Measurements from ENCODE around the gene APOBEC4.
A peak's percentile ranks its signal among the peaks of the same experiment; 100 is the strongest.
"Not testable (repeated sequence)": the region's sequence is repeated elsewhere in the genome, so short reads cannot be mapped to it uniquely, and the experiment has no call there.

Gene APOBEC4

DNA sequence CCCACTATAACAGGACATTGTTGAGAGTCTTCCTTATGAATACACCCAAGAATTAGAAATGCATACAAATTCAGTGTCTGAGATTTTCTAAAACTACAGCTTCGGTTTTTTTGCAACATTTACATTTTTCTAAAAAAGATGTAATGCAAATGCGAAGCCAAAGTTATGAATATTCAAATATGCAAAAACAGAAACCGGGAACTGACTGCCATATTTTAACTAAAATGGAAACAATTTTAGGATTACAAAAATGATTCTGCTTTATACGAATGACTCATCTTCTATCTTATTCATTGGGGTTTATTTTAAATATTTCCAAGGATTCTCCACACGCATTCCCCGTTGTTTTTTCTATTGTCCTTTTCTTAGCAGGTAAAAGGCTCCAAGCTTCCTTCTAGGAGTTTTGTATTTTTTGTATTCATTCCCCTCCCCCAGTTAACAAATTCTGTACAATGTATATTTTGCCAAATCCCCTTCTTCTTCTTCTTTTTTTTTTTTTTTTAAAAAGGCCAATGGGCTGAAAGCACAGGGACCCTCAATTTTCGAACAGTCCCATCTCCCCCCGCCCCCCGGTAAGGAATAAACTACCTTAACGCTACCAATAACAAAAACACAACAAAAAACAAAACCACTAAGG lies 18.6 kb downstream of the APOBEC4 start:
- Mint-ChIP-seq H3K27me3 (ENCODE audit: low read depth) (peaks cover 19% of the 10 kb centered on the region), H3K4me1 (ENCODE audit: low read depth) (peaks cover 29% of the 10 kb centered on the region), H3K4me3 (peak overlapping the region; percentile 100), H3K27ac (peak overlapping the region; percentile 88), H3K36me3 (ENCODE audit: low read depth) (peaks cover 34% of the 10 kb centered on the region), H3K9me3 (no peaks in the 10 kb centered on the region)
- DNase-seq (ENCODE audit: low spot score): no peak

DNA sequence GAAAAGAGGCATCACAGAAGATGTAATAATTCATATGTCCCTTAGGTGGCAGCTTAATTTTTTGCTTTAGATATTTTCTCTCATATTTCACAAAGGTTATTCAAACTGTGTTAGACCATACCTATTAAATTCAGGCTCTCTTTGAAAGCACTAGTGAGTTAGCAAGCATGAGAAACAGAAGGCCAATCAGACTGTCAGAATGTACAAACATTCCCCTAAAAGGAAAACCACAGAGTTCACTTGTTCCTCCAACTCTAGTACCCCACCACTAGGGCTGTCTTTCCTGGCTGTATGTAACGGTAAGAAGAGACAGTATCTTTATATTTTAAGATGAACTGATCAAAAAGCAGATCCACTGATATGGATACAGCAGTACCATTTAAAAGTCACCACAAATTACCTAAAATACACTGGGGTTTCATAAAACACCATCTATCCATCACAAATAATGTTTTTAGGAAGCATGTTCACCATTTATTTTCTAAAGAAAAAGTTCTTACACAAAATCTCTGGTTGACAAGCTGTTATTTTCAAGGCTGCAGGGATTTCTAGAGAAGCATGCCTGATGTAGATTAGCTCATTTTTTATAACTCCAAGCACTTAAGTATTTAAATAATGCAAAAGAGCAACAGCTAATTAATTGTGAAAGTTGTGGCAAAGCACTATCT lies 19.3 kb downstream of the APOBEC4 start:
- H3K36me3 Mint-ChIP-seq (ENCODE audit: low read depth): peaks cover 41% of the 10 kb centered on the region
- peaks cover 17% of the 10 kb centered on the region for H3K27me3 Mint-ChIP-seq (ENCODE audit: low read depth)

DNA sequence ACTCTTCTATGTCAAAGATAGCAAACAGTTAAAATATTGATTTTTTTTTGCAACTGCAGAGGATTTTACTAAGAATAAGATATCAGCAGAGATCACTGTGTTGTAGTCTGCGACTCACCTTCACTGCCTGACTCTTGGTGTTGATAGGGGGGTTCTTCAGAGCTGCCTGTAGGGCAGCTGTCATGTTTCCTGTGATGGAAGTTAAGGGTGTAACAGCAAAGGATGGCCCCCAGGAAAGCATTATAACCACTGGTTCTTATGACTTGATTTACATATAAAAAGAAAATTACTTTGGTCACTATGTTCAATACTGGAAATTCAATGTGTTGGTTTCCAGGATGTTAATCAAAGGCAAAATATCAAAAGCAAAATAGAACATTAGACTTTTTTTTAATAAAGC lies 20.2 kb downstream of the APOBEC4 start:
- H3K27ac Mint-ChIP-seq: peak overlapping the region; percentile 11
- H3K27me3 Mint-ChIP-seq (ENCODE audit: low read depth): peaks cover 11% of the 10 kb centered on the region
- no peaks in the 10 kb centered on the region for H3K9me3 Mint-ChIP-seq
- H3K4me1 Mint-ChIP-seq (ENCODE audit: low read depth): peaks cover 36% of the 10 kb centered on the region
- H3K4me3 Mint-ChIP-seq: peak overlapping the region; percentile 100
- H3K36me3 Mint-ChIP-seq (ENCODE audit: low read depth): peaks cover 49% of the 10 kb centered on the region
- DNase-seq (ENCODE audit: low spot score): no peak

More for the DNA sequence above, 19.3 kb downstream of the APOBEC4 start:
- peak overlapping the region; percentile 88 for H3K27ac Mint-ChIP-seq
- H3K4me1 Mint-ChIP-seq (ENCODE audit: low read depth): peaks cover 30% of the 10 kb centered on the region
- H3K4me3 Mint-ChIP-seq: peak overlapping the region; percentile 100
- peak; percentile 42 for DNase-seq (ENCODE audit: low spot score)
- H3K9me3 Mint-ChIP-seq: no peaks in the 10 kb centered on the region

DNA sequence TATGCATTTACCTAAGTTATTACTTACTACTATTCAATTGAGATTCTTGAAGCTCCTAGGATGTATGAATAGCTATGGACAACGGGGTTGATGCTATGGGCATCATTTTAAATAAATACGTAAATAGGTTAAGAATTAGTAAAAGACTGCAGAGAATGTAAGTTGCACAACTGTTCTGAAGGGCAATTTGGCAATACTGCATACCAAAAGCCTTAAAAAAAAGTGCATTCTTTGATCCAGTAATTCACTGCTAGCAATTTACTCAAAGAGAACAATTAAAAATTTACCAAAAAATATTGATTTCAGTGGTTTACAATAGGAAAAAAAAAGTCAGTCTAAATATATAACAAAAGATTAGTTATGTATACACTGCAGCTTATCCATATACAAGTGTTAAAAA lies 21.0 kb downstream of the APOBEC4 start:
- Mint-ChIP-seq H3K27me3 (ENCODE audit: low read depth) (peaks cover 7% of the 10 kb centered on the region), H3K4me3 (peak overlapping the region; percentile 100), H3K9me3 (no peaks in the 10 kb centered on the region), H3K36me3 (ENCODE audit: low read depth) (peaks cover 51% of the 10 kb centered on the region), H3K4me1 (ENCODE audit: low read depth) (peaks cover 37% of the 10 kb centered on the region), H3K27ac (no peak overlapping the region)
- DNase-seq (ENCODE audit: low spot score): no peak

DNA sequence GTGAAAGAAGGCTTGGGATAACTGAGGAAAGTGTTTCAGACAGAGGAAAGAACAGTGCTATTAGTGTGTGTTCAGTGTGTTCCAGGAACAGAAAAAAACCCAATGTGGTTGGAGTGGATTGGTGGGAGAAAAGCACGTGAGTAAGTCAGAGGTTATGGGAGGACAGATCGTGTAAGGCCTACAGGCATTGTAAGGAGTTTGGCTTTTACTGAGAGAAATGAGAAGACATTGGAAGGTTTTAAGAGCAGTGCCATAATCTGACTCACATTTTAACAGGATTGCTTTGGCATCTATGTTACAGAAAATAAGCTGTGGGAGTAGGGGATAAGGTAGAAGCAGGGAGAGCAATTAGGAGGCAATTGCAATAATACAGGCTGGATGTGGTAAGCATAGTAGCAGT lies 22.4 kb downstream of the APOBEC4 start:
- no peak for DNase-seq (ENCODE audit: low spot score)
- peak overlapping the region; percentile 43 for H3K27ac Mint-ChIP-seq
- H3K9me3 Mint-ChIP-seq: no peaks in the 10 kb centered on the region
- peak overlapping the region; percentile 57 for H3K4me3 Mint-ChIP-seq
- peaks cover 29% of the 10 kb centered on the region for H3K4me1 Mint-ChIP-seq (ENCODE audit: low read depth)
- peaks cover 52% of the 10 kb centered on the region for H3K36me3 Mint-ChIP-seq (ENCODE audit: low read depth)
- H3K27me3 Mint-ChIP-seq (ENCODE audit: low read depth): no peaks in the 10 kb centered on the region

DNA sequence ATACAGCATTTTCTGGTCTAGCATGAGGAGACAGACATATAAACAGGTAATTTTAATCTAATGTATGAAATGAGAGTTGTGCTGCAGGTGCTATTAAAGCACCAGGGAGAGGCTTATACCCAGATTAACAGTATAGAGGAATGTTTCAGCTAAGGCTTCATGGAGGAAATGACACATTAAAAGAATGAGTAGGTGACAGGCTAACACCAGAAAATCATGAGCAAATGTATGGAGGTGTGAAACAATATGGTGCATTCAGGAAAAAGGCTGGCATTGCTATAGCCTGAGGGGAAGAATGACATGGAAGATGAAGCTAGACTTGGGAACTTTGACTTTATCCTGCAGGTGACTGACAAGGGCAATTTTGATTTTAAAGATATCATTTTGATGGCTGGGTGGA lies 24.6 kb downstream of the APOBEC4 start:
- Mint-ChIP-seq H3K27ac (no peak overlapping the region), H3K4me1 (ENCODE audit: low read depth) (peaks cover 28% of the 10 kb centered on the region), H3K4me3 (no peak overlapping the region)

DNA sequence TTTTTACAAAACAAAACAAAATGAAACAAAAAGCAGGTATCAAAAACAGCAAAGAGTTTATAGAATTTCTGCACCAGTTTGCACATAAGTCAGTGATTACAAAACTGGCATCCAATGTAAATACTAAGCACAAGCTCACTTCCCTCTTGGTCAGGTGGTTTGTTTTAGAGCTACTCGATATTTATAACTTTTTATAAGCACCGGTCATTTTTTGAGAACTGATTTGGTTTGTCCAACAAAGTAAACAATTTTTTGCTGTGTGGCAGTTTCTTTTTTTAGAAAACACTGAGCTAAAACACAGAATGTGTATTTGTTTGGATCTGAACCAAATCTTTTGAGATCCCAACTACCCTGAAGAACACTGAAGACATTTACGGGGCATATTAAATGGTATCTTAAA lies 26.9 kb downstream of the APOBEC4 start:
- H3K9me3 Mint-ChIP-seq; DNase-seq (ENCODE audit: low spot score); H3K4me3 Mint-ChIP-seq; H3K27me3 Mint-ChIP-seq (ENCODE audit: low read depth); H3K27ac Mint-ChIP-seq: not testable (repeated sequence)
- H3K36me3 Mint-ChIP-seq (ENCODE audit: low read depth): peaks cover 54% of the 10 kb centered on the region
- peaks cover 28% of the 10 kb centered on the region for H3K4me1 Mint-ChIP-seq (ENCODE audit: low read depth)

More for the DNA sequence above, 24.6 kb downstream of the APOBEC4 start:
- H3K9me3 Mint-ChIP-seq: no peaks in the 10 kb centered on the region
- H3K27me3 Mint-ChIP-seq (ENCODE audit: low read depth): no peaks in the 10 kb centered on the region
- no peak for DNase-seq (ENCODE audit: low spot score)
- peaks cover 62% of the 10 kb centered on the region for H3K36me3 Mint-ChIP-seq (ENCODE audit: low read depth)

DNA sequence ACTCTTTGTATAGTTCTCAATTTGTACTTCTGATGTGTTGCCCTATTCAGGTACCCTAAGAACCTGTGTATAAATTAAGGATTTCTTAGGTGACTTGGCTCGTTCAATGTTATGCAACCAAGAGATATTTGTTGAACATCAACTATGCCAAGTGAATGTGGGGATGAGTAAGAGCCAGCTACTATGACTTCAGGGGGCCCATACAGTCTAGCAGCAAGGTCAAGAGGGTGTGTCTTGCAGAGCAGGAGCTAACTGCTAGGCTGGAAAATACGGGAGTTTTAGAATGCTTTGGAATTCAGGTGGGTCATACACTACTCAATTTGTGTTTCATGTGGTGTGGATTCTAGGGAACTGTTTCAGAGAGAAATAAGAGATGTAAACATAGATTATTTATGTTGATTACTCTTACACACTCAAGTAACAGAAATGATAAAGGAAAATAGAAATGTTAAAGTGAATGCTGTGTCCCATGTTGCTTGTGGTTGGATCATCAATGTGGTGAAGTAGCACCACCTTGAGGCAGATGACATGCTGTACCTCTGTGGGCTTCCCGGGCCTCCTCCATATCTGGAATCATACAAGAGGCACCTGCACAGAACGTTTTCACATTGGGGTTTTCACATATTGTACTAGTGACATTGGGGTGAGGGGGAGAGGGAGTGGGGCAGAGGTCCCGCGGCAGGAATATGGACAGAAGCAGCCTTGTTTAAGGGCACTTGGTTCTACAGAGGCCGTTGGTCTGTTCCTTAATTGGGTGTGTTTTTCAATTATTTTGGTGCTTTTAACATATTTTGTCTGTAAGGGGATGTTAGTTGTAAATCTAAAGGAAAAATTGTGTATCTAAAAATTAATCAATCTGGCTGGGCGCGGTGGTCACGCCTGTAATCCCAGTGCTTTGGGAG lies 30.0 kb downstream of the APOBEC4 start:
- Mint-ChIP-seq H3K27ac (no peak overlapping the region), H3K9me3 (no peaks in the 10 kb centered on the region), H3K4me1 (ENCODE audit: low read depth) (peaks cover 16% of the 10 kb centered on the region), H3K27me3 (ENCODE audit: low read depth) (no peaks in the 10 kb centered on the region), H3K4me3 (no peak overlapping the region), H3K36me3 (ENCODE audit: low read depth) (peaks cover 28% of the 10 kb centered on the region)
- no peak for DNase-seq (ENCODE audit: low spot score)

DNA sequence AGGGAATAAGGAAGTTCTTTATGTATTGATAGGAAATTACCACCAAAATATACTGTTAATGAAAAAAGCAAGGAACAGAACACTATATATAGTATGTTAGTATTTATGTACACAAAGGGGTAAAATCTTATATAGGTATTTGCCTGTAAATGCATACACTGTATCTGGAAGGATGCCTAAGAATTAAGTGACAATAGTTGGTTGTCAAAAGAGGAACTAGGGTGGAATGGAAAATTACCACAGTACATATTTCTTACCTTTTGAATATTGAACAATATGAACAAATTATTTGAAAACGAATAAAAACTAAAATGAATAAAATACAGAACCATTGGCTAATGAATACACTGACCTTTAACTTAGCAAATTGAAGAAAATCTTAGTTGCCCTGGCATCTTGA lies 31.1 kb downstream of the APOBEC4 start:
- no peak for DNase-seq (ENCODE audit: low spot score)
- no peak overlapping the region for H3K4me3 Mint-ChIP-seq
- no peaks in the 10 kb centered on the region for H3K27me3 Mint-ChIP-seq (ENCODE audit: low read depth)
- H3K4me1 Mint-ChIP-seq (ENCODE audit: low read depth): peaks cover 15% of the 10 kb centered on the region
- H3K9me3 Mint-ChIP-seq: no peaks in the 10 kb centered on the region
- H3K27ac Mint-ChIP-seq: no peak overlapping the region
- peaks cover 25% of the 10 kb centered on the region for H3K36me3 Mint-ChIP-seq (ENCODE audit: low read depth)

DNA sequence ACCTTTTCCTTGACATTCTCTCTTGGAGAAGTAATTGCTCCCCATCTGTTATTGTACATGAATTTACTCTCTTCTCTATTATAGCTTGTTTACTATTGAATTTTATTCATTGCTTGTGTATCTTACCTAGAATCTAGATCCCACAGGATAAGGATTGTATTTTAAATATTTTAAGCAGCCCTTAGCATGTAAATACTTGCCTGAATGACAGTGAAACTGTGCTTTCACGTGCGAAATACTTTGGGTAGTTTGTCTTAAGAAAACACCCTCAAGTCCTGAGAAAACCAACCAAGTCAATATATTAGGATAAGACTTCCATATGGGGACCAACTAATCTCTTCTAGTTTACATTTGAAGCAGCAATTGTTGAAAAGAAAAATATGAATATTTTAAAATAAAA lies 32.8 kb downstream of the APOBEC4 start:
- Mint-ChIP-seq H3K36me3 (ENCODE audit: low read depth) (peaks cover 17% of the 10 kb centered on the region), H3K4me1 (ENCODE audit: low read depth) (peaks cover 14% of the 10 kb centered on the region), H3K9me3 (no peaks in the 10 kb centered on the region), H3K4me3 (no peak overlapping the region), H3K27me3 (ENCODE audit: low read depth) (no peaks in the 10 kb centered on the region), H3K27ac (no peak overlapping the region)
- no peak for DNase-seq (ENCODE audit: low spot score)

DNA sequence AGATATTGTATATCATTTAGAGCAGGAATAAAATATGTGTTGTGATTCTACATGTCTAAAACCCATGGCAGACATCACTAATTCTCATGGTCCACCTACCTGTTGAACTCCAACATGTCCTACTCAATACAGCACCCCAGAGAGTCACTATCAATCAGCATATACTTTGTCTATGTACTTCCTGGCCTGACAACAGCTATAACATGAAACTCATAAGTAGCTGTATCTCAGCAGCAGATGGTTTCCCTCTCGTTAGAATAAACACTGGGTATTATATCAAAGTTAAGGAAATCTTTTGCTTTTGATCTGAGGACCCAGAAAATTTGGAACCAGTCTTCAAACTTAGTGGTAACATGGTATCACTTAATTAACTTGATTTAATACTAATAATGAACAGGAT lies 33.3 kb downstream of the APOBEC4 start:
- peaks cover 12% of the 10 kb centered on the region for H3K36me3 Mint-ChIP-seq (ENCODE audit: low read depth)

DNA sequence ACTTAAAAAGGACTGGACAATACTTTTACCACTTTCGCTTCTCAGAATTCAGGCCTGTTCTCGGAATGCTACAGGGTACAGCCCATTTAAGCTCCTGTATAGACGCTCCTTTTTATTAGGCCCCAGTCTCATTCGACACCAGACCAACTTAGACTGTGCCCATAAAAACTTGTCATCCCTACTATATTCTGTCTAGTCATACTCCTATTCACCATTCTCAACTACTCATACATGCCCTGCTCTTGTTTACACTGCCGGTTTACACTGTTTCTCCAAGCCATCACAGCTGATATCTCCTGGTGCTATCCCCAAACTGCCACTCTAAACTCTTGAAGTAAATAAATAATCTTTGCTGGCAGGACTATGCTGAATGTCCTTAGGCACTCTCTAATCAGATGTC lies 34.9 kb downstream of the APOBEC4 start:
- DNase-seq (ENCODE audit: low spot score); H3K4me3 Mint-ChIP-seq; H3K36me3 Mint-ChIP-seq (ENCODE audit: low read depth); H3K27ac Mint-ChIP-seq; H3K9me3 Mint-ChIP-seq; H3K27me3 Mint-ChIP-seq (ENCODE audit: low read depth): not testable (repeated sequence)
- H3K4me1 Mint-ChIP-seq (ENCODE audit: low read depth): peaks cover 10% of the 10 kb centered on the region

More for the DNA sequence above, 33.3 kb downstream of the APOBEC4 start:
- peaks cover 14% of the 10 kb centered on the region for H3K4me1 Mint-ChIP-seq (ENCODE audit: low read depth)
- H3K27me3 Mint-ChIP-seq (ENCODE audit: low read depth): peaks cover under 1% of the 10 kb centered on the region
- DNase-seq (ENCODE audit: low spot score): no peak
- no peak overlapping the region for H3K4me3 Mint-ChIP-seq
- no peak overlapping the region for H3K27ac Mint-ChIP-seq
- H3K9me3 Mint-ChIP-seq: no peaks in the 10 kb centered on the region

DNA sequence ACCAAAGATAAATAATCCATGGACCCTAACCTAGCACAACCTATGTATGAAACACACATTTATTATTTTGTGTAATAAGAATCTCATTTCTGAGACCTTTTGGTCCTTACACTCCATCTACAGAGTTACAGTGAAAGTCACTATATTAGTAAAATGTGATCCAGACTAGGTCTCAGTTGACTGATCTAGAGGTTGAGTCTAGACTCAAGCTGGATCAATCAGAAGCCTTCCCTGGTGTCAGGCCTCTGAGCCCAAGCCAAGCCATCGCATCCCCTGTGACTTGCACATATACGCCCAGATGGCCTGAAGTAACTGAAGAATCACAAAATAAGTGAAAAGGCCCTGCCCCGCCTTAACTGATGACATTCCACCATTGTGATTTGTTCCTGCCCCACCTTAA lies 40.1 kb downstream of the APOBEC4 start:
- H3K4me1 Mint-ChIP-seq (ENCODE audit: low read depth); H3K27me3 Mint-ChIP-seq (ENCODE audit: low read depth): not testable (repeated sequence)

DNA sequence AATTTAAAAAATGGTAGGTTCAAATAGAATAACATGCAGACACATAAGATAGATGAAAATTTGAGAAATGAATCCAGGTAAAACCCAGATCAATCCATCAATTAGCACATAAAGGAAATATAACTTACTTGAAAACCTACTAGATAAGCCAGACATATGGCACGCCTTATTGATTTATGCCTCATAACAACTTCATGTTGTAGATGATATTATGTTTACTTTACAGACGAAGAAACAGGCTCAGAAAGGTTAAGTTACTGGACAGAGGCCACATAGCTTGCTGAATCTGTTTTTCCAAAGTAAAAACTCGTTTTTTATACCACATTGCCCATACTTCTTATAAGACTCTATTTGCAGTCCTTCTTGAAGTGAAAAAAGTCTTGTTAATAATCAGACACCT lies 40.7 kb downstream of the APOBEC4 start:
- no peaks in the 10 kb centered on the region for H3K9me3 Mint-ChIP-seq
- H3K4me3 Mint-ChIP-seq: no peak overlapping the region
- peaks cover 3% of the 10 kb centered on the region for H3K36me3 Mint-ChIP-seq (ENCODE audit: low read depth)
- H3K27me3 Mint-ChIP-seq (ENCODE audit: low read depth): peaks cover 5% of the 10 kb centered on the region
- DNase-seq (ENCODE audit: low spot score): no peak
- peaks cover 2% of the 10 kb centered on the region for H3K4me1 Mint-ChIP-seq (ENCODE audit: low read depth)
- no peak overlapping the region for H3K27ac Mint-ChIP-seq

More for the DNA sequence above, 40.1 kb downstream of the APOBEC4 start:
- H3K4me3 Mint-ChIP-seq; H3K9me3 Mint-ChIP-seq; H3K36me3 Mint-ChIP-seq (ENCODE audit: low read depth); DNase-seq (ENCODE audit: low spot score); H3K27ac Mint-ChIP-seq: not testable (repeated sequence)
